Measurements from ENCODE around the gene UXT. TPM values are rescaled to one million over a fixed set of nuclear protein-coding genes. Genes with fewer than 3 reads are reported as not detected.

Gene UXT
- 143 and 152 TPM in 2 replicates for total RNA-seq

GRCh38 chrX:47658684-47659420 is at the start of gene UXT:
TSS of gene UXT (minus strand) at chrX:47659180. CDS start at chrX:47658927, 253 bp downstream.

GRCh38 chrX:47650164-47651042 is 8.6 kb downstream of the UXT start, which contains the start of gene ELK1:
TSS of gene ELK1 (minus strand) at chrX:47650563. CDS start at chrX:47641441, 9,122 bp downstream.

GRCh38 chrX:47629419-47630200 is 29.4 kb downstream of the UXT start, which contains the start of gene CFP:
TSS of gene CFP (minus strand) at chrX:47629930. CDS start at chrX:47629844, 86 bp downstream.

GRCh38 chrX:47619486-47620302 is 39.3 kb downstream of the UXT start, which contains the start of gene SYN1:
TSS of gene SYN1 (minus strand) at chrX:47619857. CDS start at chrX:47619728, 129 bp downstream.

Other genes with a start within 250 kb of the UXT start
- gene ZNF41, start 176.0 kb downstream of the UXT start, total RNA-seq, result 4.4 and 5.1 TPM in 2 replicates
- gene ARAF, start 98.0 kb downstream of the UXT start, total RNA-seq, result 10.1 and 13.6 TPM in 2 replicates
- 1,537 and 1,802 TPM in 2 replicates for gene TIMP1, start 76.7 kb downstream of the UXT start, total RNA-seq
- 0.18 and 0.71 TPM in 2 replicates for gene SYN1, start 39.3 kb downstream of the UXT start, total RNA-seq
- gene CFP, start 29.2 kb downstream of the UXT start, total RNA-seq, result 0.14 and 0.46 TPM in 2 replicates
- gene ELK1, start 8.6 kb downstream of the UXT start, total RNA-seq, result 14.6 and 16.6 TPM in 2 replicates
- gene ZNF81, start 177.7 kb upstream of the UXT start, total RNA-seq, result 3.7 and 5.7 TPM in 2 replicates

Data from smooth muscle cell of bladder (primary cell).